Esophagus muscularis mucosa (tissue), 4 donors: ENCODE results near the gene AHR. TPM values are rescaled to one million over a fixed set of nuclear protein-coding genes. Genes with fewer than 3 reads are reported as not detected.

Experiments used
- DNase-seq: peaks from one replicate; pipeline ENCODE4 v3.0.0-alpha.2; 2017; ENCODE audit errors: extremely low spot score
- H3K27ac ChIP-seq, 4 donors: fragments of 200-600 bp; sonication (generic); replicated peaks in 1 of 4; 1 replicate in 3 of 4; 2 replicates in 1 of 4; pipeline ENCODE4 v1.5.1; 2016 to 2019; ENCODE audit warnings: mild to moderate bottlenecking in 1 of 4
- H3K27me3 ChIP-seq, 4 donors: fragments of 200-600 bp; sonication (generic); one replicate each; pipeline versions ENCODE4 v1.5.1 to v1.6.0; 2016 to 2019
- H3K36me3 ChIP-seq, 4 donors: fragments of 200-600 bp; sonication (generic); one replicate each; pipeline ENCODE4 v1.5.1; 2016 to 2019
- H3K4me1 ChIP-seq, 4 donors: fragments of 200-600 bp; sonication (generic); one replicate each; pipeline ENCODE4 v1.5.1; 2016 to 2019
- H3K4me3 ChIP-seq, 4 donors: fragments of 200-600 bp; sonication (generic); 1 replicate in 2 of 4; 2 replicates in 2 of 4; pipeline ENCODE4 v1.5.1; 2016 to 2019; ENCODE audit warnings: mild to moderate bottlenecking in 4 of 4, moderate library complexity in 1 of 4
- H3K9me3 ChIP-seq, 4 donors: fragments of 200-600 bp; sonication (generic); 1 replicate in 3 of 4; 2 replicates in 1 of 4; pipeline ENCODE4 v1.5.1; 2016 to 2019
- CTCF ChIP-seq, 3 experiments: fragments of 200-600 bp in 2 of 3; fragments of 450-650 bp in 1 of 3; sonication (generic) in 2 of 3; IDR thresholded peaks; one replicate each; pipeline ENCODE4 v1.5.1; 2017 to 2019; ENCODE audit warnings: antibody characterized with exemption in 3 of 3, mild to moderate bottlenecking in 2 of 3, moderate library complexity in 1 of 3
- EP300 ChIP-seq: sonication (generic); formaldehyde crosslinking; IDR thresholded peaks from one replicate; pipeline ENCODE4 v1.6.1; 2017; ENCODE audit warnings: antibody characterized with exemption
- POLR2A ChIP-seq: fragments of 450-650 bp; IDR thresholded peaks from one replicate; pipeline ENCODE4 v1.6.1; 2017; ENCODE audit warnings: antibody characterized with exemption, moderate library complexity, mild to moderate bottlenecking, low read depth
- POLR2AphosphoS5 ChIP-seq, 2 donors: sonication (generic); formaldehyde crosslinking; IDR thresholded peaks; one replicate each; pipeline ENCODE4 v1.6.1; 2017; ENCODE audit warnings: antibody characterized with exemption in 2 of 2
- WGBS: methylation state at CpG from one replicate; pipeline ENCODE4 v1.1.5; 2018; 5-methylcytosine and 5-hydroxymethylcytosine counted together
- intact Hi-C: fragments of 100-400 bp; cut with DNase I; formaldehyde crosslinking; loops from one replicate; pipeline ENCODE4 v1.15.1; 2023
- total RNA-seq, 4 donors: library from RNA; depleted of rRNA; stranded (reverse); fragments of >200 nt; gene quantifications; one replicate each; pipeline versions ENCODE4 v1.1.0 to v1.2.1, GENCODE V29; 2016

Gene AHR
- total RNA-seq, 4 donors from 2014 or later, result 67.3 to 111 (median 77.8) TPM

GRCh38 chr7:17301471-17302456 lies 3.3 kb downstream of the AHR start:
- H3K27ac ChIP-seq, result peak overlapping the region in 3 of 4 donors; percentile 92 to 95 (median 94)
- peaks cover 35 to 62% (median 50%) of the 10 kb centered on the region in 4 donors for H3K4me1 ChIP-seq

GRCh38 chr7:17302575-17303142 lies 4.2 kb downstream of the AHR start:
- WGBS, result 44% methylated on average over 8 of the region's 8 CpGs
- H3K9me3 ChIP-seq, result no peaks in the 10 kb centered on the region
- H3K27me3 ChIP-seq, result peaks cover 0 to 4% (median 0%) of the 10 kb centered on the region in 4 donors
- H3K4me3 ChIP-seq, result peak overlapping the region; percentile 8 to 94 (median 91)
- H3K36me3 ChIP-seq, result no peaks in the 10 kb centered on the region
- no peak for DNase-seq
- peaks cover 36 to 71% (median 59%) of the 10 kb centered on the region in 4 donors for H3K4me1 ChIP-seq
- intact Hi-C loops, result loop anchor here (10.0 kb wide), 2 partner anchors 342 to 668 kb away; no protein-coding TSS in a partner anchor
- TF ChIP-seq CTCF (IDR thresholded peaks at IDR 0.05), result peak; percentile 24 to 34 (median 32)
- TF ChIP-seq POLR2AphosphoS5 (IDR thresholded peaks at IDR 0.05), result no peak
- peak overlapping the region; percentile 9 to 94 (median 65) for H3K27ac ChIP-seq

More at GRCh38 chr7:17301471-17302456, 3.3 kb downstream of the AHR start:
- no peaks in the 10 kb centered on the region for H3K36me3 ChIP-seq
- H3K9me3 ChIP-seq, result no peaks in the 10 kb centered on the region
- peak overlapping the region; percentile 90 to 98 (median 93) for H3K4me3 ChIP-seq
- H3K27me3 ChIP-seq, result peaks cover 0 to 4% (median 0%) of the 10 kb centered on the region in 4 donors
- intact Hi-C loops, result loop anchor here (10.0 kb wide), 2 partner anchors 343 to 667 kb away; no protein-coding TSS in a partner anchor
- no peak for DNase-seq
- 30% methylated on average over 2 of the region's 2 CpGs for WGBS
- TF ChIP-seq POLR2AphosphoS5 (IDR thresholded peaks at IDR 0.05) (no peak), CTCF (IDR thresholded peaks at IDR 0.05) (peak; percentile 57 to 66 (median 65)), POLR2A (no peak), EP300 (no peak)

GRCh38 chr7:17304926-17305325 lies 6.5 kb downstream of the AHR start:
- TF ChIP-seq POLR2A, result no peak
- TF ChIP-seq POLR2AphosphoS5 (IDR thresholded peaks at IDR 0.05), result no peak
- TF ChIP-seq EP300, result no peak
- no peak for TF ChIP-seq CTCF (IDR thresholded peaks at IDR 0.05)
- Histone ChIP-seq H3K4me1 (peaks cover 35 to 87% (median 74%) of the 10 kb centered on the region in 4 donors), H3K4me3 (peak overlapping the region; percentile 16 to 94 (median 28)), H3K36me3 (peaks cover 0 to 2% (median 0%) of the 10 kb centered on the region in 4 donors), H3K27me3 (no peaks in the 10 kb centered on the region), H3K27ac (peak overlapping the region; percentile 53 to 94 (median 77)), H3K9me3 (no peaks in the 10 kb centered on the region)
- no peak for DNase-seq
- intact Hi-C loops, result loop anchor here (10.0 kb wide), 2 partner anchors 340 to 670 kb away; no protein-coding TSS in a partner anchor

GRCh38 chr7:17305387-17306171 lies 7.1 kb downstream of the AHR start:
- Histone ChIP-seq H3K36me3 (peaks cover 0 to 8% (median under 1%) of the 10 kb centered on the region in 4 donors), H3K4me3 (peak overlapping the region; percentile 16 to 94 (median 28)), H3K27ac (peak overlapping the region; percentile 53 to 94 (median 77)), H3K27me3 (no peaks in the 10 kb centered on the region), H3K4me1 (peaks cover 35 to 87% (median 73%) of the 10 kb centered on the region in 4 donors), H3K9me3 (no peaks in the 10 kb centered on the region)
- intact Hi-C loops, result loop anchor here (10.0 kb wide), 2 partner anchors 339 to 671 kb away; no protein-coding TSS in a partner anchor
- DNase-seq, result no peak
- TF ChIP-seq CTCF (IDR thresholded peaks at IDR 0.05) (no peak), POLR2AphosphoS5 (IDR thresholded peaks at IDR 0.05) (no peak), POLR2A (no peak), EP300 (no peak)
- WGBS, result 55% methylated on average over 6 of the region's 6 CpGs
